Inflammatory macrophage (primary cell): ENCODE data around the gene GPR141.
"Not testable (repeated sequence)": the region's sequence is repeated elsewhere in the genome, so short reads cannot be mapped to it uniquely, and the experiment has no call there.

Source experiments
- DNase-seq, 2 donors: peaks; one replicate each; pipeline ENCODE4 v3.0.0-alpha.2; 2020 to 2022

The GPR141 gene

DNA sequence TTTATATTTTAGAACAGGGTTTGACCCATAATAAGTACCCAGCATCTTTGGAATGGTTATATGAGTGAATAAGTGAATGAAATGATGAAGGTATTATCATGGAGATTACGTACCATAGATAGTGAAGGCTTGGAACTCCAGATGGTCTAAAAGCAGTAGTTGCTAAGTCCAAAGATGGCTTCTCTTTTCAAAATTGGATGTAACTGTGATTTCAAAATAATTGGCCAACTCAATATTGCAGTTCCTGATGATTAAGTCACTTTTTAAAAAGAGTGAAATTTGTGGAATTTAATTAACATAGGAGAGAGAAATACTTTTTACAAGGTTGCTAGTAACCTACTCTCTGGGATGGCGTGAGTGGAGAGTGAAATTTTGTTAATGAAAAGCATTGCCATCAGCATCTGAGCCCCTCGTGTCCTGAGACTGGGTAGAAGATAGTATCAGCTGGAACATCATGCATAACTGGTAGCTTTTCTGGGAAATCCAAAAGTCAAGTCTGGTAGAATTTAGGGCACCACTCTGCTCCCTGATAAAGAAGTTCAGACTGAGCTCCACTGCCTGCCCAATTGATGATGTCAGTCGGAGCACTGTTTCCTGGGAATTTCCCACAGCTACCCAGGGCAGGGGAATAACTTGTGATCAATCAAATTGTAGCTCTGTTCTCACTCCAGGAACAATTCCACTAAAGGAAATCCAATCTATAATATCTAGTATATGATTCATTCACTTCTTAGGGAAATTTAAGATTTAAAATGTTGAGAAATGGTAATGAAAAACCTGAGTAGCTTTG, 3.2 kb downstream of the GPR141 start:
- DNase-seq, result peak; percentile 56 to 83

DNA sequence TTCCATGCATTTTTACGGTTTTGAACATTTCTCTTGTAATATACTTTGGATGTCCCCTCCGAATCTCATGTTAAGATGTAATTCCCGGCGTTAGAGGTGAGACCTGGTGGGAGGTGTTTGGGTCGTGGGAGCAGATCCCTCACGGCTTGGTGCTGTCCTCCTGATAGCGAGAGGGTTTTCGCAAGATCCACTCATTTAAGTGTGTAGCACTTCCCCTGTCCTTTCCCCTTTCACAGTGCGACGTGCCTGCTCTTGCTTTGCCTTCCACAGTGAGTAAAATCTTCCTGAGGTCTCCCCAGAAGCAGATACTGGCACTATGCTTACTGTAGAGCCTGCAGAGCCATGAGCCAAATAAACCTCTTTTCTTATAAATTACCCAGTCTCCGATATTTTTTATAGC, 6.6 kb downstream of the GPR141 start:
- DNase-seq, result peak; percentile 45 to 65

DNA sequence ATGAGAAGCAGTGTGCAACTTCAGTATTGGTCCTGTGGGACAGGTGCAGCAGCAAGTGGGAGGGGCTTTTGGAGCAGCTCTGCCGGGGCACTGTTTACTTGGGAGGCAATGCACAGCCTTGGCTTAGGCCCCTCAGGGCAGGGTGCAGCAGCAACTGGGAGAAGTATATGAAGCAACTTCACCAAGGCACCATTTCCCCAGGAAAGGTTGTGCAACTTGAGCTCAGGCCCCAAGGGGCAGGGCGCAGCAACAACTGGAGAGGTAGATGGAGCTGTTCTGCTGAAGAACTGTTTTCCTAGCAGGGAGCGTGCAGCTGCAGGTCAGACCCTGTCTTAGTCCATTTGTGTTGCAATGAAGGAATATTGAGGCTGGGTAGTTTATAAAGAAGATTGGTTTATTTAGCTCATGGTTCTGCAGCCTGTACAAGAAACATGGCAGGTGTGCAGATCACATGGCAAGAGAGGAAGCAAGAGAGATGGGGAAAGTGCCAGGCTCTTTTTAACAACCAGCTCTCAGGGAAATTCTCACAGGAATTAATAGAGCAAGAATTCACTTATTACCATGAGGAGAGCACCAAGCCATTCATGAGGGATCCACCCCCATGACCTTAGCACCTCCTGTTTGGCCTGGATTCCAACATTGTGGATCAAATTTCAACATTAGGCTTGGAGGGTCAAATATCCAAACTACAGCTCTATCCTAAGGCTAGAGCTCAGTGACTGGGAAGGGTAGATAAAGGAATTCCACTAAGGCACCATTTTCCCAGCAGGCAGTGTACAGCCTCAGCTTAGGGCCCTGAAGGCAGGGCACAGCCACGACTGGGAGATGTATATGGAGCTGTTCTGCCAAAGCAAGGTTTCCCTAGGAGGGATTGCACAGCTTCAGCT, 10.9 kb downstream of the GPR141 start:
- DNase-seq, result peak; percentile 70 to 76

DNA sequence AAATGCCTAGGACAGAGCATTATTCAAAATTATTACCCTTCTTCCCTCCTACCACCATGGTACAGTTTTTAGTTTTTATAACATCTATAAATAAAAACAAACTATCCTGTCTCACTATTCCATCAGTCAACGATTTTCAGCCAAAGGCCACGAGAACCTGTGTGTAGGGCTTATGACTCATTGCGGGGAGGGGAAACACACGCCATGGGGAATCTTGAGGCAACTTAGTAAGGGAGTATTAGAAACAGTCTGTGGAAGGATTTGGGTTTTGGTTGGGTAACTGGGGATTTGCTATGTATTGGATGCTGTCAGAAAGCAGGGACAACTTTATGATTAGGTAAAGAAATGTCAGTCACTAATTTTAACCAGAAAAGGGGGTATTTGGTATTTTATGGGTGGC, 14.7 kb downstream of the GPR141 start:
- DNase-seq, result peak in 1 of 2 donors; percentile 38

DNA sequence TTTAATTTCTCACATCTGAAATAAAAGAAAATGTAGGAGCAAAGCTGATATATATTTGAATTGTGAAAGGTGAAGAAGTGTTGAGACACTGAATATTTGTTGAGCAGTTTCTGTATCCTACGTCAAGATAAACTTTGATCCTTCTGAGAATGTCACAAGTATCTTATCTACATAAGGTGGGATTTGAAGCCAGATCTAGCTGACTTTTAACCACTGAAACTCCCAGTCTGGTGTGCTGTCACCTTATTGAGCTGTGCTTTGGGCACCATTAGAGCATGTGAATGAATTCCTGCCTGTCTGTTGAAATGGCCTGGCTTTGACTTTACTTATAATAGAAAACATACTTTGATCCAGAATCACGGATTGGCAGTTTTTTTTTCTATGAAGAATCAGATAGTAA, 15.2 kb downstream of the GPR141 start:
- DNase-seq, result no peak

DNA sequence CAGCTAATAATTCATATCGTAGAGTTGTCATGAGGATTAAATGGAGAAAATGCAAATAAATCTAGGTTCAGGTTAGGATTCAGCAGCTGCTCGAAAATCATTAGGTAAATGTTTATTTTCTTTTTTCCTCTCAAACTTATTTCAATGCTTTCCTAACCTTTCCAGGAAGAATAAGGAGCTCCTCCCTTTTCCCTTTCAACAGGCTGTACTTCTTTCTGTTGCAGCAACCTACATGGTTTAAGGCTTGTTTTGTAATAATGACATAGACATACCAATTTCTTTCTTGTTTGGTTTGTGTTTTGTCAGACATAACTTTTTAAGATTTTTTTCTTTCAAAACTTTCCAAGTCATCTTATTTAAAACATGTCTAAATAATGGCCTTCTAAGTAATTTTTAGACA, 18.2 kb downstream of the GPR141 start:
- DNase-seq, result peak; percentile 28 to 57

DNA sequence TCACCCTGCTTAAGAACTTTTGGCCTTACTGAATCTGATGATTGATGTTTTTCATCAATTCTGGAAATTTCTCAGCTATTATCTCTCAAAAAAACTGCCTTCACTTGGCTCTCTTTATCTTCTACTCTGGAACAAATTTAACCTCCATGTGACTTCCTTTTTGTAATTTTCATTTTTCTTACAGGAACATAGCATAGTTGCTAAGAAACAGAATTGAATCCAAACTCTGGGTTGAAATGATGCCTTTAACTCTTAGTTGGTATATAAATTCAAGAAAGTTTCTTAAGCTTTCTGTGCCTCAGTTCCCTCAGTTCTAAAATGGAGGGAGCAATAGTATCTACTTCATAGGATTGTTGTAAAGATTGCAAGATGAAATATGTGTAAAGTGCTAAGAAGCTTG, 19.8 kb downstream of the GPR141 start:
- DNase-seq, result no peak

DNA sequence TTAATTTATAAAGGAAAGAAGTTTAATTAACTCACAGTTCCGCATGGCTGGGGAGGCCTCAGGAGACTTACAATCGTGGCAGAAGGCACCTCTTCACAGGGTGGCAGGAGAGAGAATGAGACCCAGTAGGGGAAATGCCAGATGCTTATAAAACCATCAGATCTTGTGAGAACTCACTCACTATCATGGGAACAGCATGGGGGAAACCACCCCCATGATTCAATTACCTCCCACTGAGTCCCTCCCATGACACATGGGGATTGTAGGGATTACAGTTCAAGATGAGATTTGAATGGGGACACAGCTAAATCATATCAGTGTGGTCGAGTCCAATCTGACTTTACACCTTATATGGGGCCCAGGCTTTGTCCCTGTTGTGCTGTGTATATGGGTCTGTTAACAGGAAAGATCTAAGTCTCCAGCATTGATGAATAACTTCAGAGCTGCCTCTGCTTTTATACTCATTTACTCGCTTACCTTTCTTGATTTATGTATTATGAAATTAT, 20.8 kb downstream of the GPR141 start:
- DNase-seq, result not testable (repeated sequence)

DNA sequence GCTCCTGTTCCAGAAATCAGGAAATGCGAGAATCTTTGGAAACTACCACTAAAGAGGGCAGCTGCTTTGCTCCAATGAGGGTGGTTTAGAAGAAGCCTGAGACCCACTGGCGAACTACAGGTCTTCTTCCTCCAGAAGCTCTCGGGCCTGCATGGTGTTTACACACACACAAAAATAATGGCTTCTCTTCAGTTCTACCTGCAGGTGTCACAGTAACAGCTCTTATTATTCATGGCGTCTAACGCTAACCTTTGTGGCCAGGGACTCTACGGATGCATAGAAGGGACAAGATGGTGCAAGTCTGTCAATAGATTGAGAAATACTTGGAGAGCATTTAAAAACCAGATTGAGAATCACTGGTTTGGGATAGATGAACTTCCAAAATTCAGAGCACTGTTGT, 22.4 kb downstream of the GPR141 start:
- DNase-seq, result no peak

DNA sequence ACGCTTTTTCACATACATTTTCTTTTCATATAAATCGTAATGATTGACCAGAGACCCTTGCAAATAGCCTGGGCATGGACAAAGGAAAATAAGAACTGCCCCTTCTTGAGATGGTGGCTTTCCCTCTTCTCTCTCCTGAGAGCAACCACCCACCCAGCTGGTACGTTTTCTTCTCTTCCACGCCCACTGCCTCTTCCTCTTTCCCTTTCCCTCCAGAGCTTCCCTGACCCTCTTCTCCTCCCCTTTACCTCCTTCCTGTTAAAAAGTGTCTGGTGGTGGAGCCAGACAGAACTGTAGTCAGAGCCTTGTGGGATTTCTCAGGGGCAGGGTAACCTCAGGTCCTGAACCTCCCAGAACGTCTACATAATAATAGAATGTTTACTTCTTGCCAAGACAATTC, 23.2 kb downstream of the GPR141 start:
- DNase-seq, result peak; percentile 25 to 28

DNA sequence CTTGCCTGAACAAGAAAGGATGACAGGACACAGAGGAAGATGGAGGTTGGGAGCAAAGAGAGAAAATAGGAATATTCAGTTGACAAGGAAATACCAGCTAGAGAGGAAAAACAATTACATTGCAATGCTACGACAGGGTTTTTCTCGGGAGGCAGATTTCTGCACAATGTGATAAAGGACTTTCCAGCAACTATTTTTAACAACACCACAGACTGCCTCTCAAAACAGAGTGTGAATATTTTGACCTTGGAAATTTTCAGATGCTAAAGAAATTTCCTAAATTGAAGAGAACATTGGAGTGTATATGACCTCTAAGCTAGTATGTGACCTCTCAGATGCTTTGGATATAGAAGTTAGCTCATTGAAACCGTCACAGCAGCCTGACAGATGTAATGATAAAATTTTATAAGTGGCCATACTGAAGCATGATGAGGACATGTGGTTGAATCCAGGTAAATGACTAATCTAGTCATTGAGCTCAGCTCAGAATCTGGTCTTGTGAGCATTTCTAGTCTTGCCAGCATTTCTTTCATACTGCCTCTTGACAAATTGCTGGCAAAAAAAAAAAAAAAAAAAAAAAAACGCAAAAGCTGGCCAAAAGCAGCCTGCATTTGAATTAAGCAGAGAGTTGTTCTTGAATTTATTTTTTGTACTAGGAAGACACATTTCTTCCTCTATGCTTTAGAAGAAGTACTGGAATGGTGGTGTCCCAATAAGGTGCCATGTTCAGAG, 24.4 kb downstream of the GPR141 start:
- DNase-seq, result no peak

DNA sequence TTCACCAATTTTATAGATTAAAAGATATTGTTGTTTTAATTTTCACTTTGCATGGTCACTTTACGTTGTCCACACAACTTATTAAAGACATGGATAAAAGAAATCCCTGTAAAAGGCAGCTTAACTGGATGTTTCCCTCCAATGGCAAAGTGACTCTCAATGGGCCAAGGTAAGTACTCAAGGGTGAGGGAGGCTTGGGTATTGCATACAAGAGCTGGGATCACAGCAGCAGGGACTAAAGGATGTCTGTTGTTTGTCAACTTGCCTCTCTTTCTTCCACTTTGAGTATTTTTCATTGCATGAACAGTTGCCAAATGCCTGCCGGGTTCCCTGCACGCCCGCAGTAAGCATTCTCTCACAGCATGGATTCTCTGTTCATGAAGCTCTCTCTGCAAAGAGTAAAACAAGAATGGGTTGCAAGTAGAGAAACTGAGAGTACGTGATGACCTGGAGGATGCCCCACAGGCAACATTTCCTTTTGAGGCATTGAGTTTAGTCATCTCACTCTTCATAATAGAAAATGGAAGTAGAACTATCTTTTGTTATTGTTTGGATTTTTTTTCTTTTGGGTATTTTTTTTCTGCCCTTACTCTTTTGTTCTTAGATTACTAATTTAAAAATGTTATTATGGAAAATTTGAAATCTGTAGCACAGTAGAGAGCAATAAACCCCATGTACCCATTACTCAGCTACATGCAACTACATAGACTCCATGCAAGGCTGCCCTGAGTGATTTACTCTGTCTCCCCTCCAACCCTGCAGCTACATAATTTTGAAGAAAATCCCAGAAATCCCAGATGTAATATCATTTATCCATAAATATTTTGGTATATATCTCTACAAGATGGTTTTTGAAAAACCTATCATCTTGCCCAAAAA, 26.3 kb downstream of the GPR141 start:
- no peak for DNase-seq

DNA sequence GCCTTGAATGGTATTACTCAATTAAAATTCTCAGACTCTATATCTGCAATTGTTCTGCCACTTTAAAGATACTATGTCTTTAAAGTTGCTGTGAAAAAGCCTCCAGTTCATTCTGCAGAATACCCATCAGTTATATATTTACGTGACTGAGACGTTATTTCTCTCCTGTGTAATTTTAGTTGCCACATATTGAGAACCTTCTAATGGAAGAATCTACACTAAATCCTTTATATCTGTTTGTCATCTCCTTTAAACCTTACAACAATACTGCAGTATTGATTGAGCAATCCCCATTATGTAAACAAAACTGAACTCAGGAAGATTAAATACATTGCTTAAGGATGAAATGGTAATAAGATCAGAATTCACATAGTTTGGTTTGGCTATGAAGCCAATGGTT, 30.0 kb downstream of the GPR141 start:
- peak in 1 of 2 donors; percentile 25 for DNase-seq

DNA sequence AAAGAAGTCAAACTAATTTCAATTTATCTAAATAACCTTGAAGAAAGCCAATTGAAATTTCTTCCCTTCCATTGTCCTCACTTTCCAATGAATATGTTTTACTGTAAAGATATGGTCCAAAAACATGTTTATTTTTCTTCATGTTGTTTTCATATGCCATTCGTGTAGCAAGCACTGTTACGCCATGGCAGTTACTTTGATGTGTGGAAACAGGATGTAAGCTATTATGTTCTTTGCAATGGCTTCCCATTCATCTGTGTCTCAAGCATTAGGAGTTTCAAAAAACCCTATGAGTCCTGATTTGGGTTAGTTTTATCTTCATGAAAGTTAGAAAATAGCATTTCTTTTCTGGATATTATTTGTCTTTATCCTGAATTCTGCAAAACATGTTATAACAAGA, 31.0 kb downstream of the GPR141 start:
- peak; percentile 71 to 83 for DNase-seq

DNA sequence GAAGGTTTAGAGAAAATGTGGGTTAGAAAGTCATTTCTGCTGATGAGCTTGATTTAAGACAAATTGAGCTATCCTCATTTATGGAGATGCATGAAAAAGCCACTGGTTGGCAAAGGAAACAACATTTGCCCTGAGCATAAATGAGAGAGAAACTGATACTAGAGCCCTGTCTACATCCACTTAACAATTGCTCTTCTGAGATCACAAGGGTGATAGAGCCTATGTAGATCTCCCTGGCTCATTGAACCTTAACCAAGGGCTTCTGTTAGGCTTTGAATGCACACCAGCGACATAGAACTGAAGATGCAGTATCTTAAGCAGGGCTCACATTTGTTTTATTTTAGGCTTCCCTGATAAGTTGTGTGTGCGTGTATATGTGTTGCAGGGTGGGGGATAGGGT, 35.0 kb downstream of the GPR141 start:
- no peak for DNase-seq

DNA sequence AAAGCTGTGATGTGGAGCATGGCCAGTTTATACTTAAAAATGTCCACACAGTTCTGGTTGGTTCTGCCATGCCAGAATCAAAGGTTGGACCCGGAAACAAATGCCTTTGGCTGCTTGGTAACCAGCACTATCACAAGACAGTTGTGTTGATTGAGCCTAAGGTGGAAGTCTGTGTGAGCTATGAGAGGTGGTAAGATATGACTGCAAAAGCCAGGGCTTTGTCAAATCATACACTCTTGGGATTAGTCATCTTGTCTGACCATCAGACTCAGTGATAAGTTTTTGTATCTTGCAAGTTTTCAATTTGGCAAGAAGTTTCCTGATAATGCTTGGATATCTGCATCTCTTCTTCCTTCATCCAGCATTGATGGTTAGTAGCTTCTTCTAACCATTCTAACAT, 35.5 kb downstream of the GPR141 start:
- DNase-seq, result no peak

DNA sequence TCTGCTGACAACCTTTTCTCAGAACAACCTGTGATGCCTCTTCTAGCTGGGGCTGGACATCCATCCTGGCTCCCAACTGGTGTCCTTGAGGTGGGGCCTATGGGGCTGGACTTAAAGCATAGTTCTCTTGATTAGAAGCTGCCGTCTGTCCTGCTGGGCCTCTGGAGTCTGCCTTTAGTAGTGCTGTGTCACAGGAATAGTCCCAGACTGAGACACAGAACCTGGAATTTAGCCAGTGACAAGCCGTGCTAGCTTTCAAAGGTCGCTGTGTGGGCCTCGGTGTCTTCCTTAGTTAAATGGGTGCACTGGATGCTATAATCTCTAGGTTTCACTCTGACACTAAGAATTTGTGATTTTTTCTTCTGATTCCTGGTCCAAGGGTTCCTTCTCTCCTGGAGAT, 41.2 kb downstream of the GPR141 start:
- no peak for DNase-seq

DNA sequence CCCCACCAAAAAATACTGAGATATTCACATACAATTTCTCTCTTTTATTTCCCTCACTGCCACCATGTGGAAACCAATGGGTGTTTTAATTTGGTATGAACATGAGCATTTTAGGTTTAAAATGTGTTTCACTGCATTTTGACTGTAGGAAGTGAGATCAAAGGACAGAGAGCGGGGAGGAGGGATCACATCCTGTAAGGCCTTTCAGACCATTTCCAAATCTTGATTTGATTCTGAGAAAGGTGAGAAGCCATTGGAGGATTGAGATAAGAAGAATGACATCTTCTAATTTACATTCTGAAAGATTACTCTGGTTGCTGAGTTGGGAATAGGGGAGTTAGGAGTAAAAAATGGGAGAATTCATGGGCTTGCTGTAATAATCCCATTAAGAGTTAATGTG, 42.5 kb downstream of the GPR141 start:
- DNase-seq, result no peak

DNA sequence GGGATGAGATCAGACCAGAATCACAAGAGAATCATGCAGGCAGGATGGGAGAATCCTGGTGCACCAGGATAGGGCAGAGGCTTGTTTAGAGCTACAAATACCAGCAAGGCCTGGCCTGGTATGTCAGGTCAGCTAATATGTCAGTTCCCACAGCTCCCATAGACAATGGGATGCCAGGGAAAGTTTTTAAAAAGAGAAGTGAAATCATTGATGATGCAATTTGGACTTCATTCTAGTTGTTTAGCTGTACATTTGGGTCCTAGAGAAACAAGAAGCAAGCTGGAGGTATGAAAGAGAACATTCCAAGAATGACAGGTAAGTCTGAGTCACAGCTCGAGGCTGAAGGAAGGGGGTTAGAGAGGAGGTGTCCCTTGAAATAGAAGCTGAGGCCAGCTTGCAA, 45.2 kb downstream of the GPR141 start:
- peak; percentile 53 to 56 for DNase-seq

DNA sequence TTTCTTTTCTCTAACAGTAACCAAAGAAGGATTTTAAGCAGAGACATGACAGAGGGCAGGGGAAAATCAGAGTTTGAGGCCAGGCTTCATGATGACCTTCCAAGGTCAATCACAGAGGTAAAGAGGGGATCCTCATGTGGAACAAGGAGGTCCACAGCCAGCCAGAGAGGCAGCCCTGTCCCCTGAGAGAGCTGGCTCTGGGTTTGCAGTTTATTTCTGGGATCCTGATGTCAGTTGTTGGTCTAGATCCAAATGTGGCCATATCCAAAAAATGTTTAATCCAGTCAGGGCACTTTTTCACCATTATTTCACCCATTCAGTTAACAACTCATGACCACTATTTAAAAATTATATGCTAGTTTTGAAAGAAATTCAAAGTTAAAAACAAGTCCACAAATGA, 45.6 kb downstream of the GPR141 start:
- DNase-seq, result no peak

DNA sequence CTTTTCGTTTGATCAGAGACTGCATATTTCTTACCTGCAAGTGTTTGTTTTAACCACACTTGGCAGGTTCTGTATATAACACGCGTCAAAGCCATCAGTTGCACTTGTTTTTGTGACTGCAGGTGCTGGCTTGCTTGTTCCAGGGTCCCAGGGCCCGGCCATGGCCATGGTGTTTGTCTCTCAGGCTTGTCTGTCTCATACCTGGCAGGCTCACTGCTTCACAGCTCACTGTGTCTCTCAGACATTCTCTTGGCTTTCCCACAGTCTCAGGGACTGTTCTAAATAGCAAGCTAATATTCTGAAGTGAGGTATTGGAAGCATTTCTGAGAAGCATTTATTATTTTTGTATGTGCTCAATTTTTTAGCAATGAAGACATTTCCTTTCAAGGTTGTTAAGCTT, 46.9 kb downstream of the GPR141 start:
- no peak for DNase-seq

DNA sequence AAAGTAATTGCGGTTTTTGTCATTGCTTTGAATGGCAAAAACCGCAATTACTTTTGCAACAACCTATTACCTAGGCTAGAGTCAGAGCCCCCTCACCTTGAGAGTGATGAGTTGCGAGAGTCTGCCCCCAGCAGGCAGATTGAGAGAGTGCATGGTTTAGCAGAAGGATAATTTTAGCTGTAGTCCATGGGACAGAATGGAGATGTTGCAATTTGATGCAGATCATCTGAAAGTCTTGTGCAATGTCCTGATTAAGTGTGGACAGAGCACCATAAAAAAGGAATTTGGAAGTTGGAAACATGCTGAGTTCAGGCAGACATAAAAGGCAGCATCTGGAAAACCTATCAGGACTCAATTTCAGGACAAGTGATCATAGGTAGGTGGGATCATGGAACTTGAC, 48.7 kb downstream of the GPR141 start:
- DNase-seq, result peak; percentile 88 to 91
